Measurements from ENCODE around the gene OR4D2. TPM values are rescaled to one million over a fixed set of nuclear protein-coding genes. Genes with fewer than 3 reads are reported as not detected.
A peak's percentile ranks its signal among the peaks of the same experiment; 100 is the strongest.

OR4D2 gene
- polyA plus RNA-seq, 1 experiment, result not detected

DNA sequence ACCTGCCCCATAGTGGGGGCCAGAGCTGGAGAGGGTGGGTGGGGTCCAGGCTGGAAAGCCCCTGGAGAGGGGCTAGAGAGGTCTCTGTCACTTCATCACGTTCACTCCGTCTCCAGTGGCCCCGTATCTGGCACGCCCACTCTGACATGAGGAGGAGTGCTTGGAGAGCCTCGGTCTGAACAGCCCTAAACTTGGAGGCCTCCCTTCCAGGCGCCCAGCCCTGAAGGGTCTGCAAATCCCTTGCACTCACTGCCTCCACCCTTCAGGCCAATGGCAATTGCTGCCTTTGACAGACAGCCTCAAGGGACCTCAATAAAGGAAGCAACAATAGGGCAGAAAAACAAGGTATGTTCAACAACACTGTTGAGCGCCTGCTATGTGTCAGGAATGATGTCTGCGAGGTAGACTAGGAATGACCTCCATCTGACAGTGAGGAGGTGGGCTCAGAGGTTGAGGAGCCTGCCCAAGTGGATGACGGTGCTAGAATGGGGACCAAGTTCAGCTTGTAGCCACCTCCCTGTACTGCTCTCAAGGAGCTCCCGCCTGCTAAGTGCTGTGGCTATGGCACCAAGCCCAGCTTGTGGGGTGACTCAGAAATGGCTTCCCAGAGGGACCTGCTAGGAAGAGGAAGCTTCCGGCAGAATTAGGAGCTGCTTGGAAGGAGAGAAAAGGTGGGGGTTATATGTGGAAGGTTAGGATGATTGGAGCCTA lies 22.8 kb downstream of the OR4D2 start:
- ChIA-PET CTCF (no interaction called here), POLR2A (interaction anchor here (0.5 kb wide), 1 partner anchor 1228 kb away, joined by 3 read pairs; no protein-coding TSS in a partner anchor)

DNA sequence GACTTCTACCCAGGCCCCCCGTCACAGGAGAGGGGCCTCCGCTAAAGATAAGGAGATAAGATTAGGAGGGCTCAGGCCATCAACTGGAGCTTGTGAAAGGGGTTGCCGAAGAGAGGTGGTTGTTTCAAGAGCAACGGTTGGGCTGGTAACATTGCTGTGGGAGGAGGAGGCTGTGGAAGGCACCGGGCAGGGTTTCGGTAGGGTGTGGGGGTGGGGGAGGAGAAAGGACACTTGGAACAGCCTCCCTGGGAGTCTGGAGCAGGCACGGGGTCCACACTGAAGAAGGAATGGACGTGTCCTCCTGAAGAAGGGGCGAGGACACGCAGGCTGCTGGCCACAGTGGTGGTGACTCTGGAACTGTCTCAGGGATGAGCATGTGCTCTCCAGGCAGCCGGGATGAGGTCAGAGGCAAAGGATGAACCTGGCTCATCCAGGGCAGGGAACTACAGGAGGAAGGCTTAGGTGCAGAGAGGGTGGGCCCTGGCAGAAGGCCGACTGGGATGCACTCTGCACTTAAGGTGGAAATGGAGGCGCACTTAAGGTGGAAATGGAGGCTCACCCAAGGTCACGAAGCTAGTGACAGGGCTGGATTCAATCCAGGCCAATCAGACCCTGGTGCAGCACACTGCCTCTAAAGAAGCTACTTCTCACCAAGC lies 24.6 kb downstream of the OR4D2 start:
- DNase-seq (ENCODE audit: low read depth, low spot score), result no peak
- Histone ChIP-seq H3K9me3 (ENCODE audit: control insufficient read depth, insufficient read depth, low read length) (no peaks in the 10 kb centered on the region; the same call in 1 of the 2 replicates), H3K4me3 (ENCODE audit: low read depth, low read length) (no peak overlapping the region), H3K27me3 (ENCODE audit: control insufficient read depth, insufficient read depth, low read length) (peaks cover 5% of the 10 kb centered on the region), H3K27ac (ENCODE audit: low read depth, low read length) (no peak overlapping the region)
- ChIA-PET POLR2A (no interaction called here), CTCF (interaction anchor here (1.6 kb wide), 1 partner anchor 9 kb away, joined by 7 read pairs; no protein-coding TSS in a partner anchor)
- TF ChIP-seq, protein P1, sequence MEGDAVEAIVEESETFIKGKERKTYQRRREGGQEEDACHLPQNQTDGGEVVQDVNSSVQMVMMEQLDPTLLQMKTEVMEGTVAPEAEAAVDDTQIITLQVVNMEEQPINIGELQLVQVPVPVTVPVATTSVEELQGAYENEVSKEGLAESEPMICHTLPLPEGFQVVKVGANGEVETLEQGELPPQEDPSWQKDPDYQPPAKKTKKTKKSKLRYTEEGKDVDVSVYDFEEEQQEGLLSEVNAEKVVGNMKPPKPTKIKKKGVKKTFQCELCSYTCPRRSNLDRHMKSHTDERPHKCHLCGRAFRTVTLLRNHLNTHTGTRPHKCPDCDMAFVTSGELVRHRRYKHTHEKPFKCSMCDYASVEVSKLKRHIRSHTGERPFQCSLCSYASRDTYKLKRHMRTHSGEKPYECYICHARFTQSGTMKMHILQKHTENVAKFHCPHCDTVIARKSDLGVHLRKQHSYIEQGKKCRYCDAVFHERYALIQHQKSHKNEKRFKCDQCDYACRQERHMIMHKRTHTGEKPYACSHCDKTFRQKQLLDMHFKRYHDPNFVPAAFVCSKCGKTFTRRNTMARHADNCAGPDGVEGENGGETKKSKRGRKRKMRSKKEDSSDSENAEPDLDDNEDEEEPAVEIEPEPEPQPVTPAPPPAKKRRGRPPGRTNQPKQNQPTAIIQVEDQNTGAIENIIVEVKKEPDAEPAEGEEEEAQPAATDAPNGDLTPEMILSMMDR (IDR thresholded peaks at IDR 0.05; ENCODE audit: low read depth, low read length), result no peak

More for the DNA sequence above, 22.8 kb downstream of the OR4D2 start:
- no peaks in the 10 kb centered on the region; the same call in 1 of the 2 replicates for H3K9me3 ChIP-seq (ENCODE audit: control insufficient read depth, insufficient read depth, low read length)
- no peak overlapping the region for H3K4me3 ChIP-seq (ENCODE audit: low read depth, low read length)
- DNase-seq (ENCODE audit: low read depth, low spot score), result peak; percentile 23
- peaks cover 5% of the 10 kb centered on the region for H3K27me3 ChIP-seq (ENCODE audit: control insufficient read depth, insufficient read depth, low read length)
- TF ChIP-seq, protein P1 (IDR thresholded peaks at IDR 0.05; ENCODE audit: low read depth, low read length), result no peak
- H3K27ac ChIP-seq (ENCODE audit: low read depth, low read length), result no peak overlapping the region

DNA sequence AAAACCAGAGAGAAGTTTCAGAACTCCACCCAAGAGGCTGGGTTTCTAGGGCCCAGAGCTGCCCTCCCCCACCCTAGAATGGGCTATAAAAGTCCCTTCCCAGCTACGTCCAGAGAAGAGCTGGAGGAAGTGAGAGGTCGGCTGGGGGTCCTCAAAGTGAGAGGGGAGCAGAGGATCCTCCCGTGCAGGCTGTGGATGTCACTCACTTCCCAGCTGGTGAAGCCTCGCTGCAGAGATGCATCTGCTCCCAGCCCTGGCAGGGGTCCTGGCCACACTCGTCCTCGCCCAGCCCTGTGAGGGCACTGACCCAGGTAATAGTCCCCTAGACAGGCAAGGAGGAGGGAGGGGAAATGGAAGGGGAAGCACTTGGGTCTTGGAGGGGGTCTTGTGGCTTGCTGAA lies 25.8 kb downstream of the OR4D2 start, which contains the start of gene EPX:
Gene EPX, plus strand, starts transcription at position 115 of the 400 bp plus-strand sequence. Its CDS starts 121 bp downstream, at position 236.
- H3K9me3 ChIP-seq (ENCODE audit: control insufficient read depth, insufficient read depth, low read length), result no peaks in the 10 kb centered on the region; the same call in 1 of the 2 replicates
- ChIA-PET POLR2A (no interaction called here), CTCF (no interaction called here)
- H3K4me3 ChIP-seq (ENCODE audit: low read depth, low read length), result no peak within 1 kb of the TSS
- peaks cover 3% of the 10 kb centered on the region for H3K27me3 ChIP-seq (ENCODE audit: control insufficient read depth, insufficient read depth, low read length)
- TF ChIP-seq, protein P1 (IDR thresholded peaks at IDR 0.05; ENCODE audit: low read depth, low read length), result no peak
- H3K27ac ChIP-seq (ENCODE audit: low read depth, low read length), result no peak within 1 kb of the TSS
- DNase-seq (ENCODE audit: low read depth, low spot score), result no peak

DNA sequence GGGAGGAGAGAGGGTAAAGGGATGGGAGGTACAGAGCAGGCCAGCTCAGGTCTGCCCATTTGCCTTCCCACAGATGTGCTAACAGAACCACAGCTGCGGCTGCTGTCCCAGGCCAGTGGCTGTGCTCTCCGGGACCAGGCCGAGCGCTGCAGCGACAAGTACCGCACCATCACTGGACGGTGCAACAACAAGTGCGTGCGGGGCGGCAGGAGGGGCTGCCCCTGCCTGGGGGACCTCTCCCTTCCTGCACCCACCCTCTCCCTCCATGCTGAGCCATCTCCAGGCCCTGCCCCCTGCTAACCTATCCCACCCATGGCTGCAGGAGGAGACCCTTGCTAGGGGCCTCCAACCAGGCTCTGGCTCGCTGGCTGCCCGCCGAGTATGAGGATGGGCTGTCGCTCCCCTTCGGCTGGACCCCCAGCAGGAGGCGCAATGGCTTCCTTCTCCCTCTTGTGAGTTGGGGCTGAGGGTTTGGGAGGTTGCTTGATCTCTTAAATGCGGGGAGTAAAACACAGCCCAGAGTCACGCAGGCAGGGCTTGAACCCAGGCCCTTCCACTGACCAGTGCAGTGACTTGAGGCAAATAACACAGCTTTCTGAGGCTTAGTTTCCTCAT lies 27.0 kb downstream of the OR4D2 start:
- no peak overlapping the region for H3K4me3 ChIP-seq (ENCODE audit: low read depth, low read length)
- ChIA-PET POLR2A (no interaction called here), CTCF (no interaction called here)
- no peak for DNase-seq (ENCODE audit: low read depth, low spot score)
- no peaks in the 10 kb centered on the region; the same call in 1 of the 2 replicates for H3K9me3 ChIP-seq (ENCODE audit: control insufficient read depth, insufficient read depth, low read length)
- TF ChIP-seq, protein P1 (IDR thresholded peaks at IDR 0.05; ENCODE audit: low read depth, low read length), result no peak
- H3K27ac ChIP-seq (ENCODE audit: low read depth, low read length), result no peak overlapping the region
- peaks cover 3% of the 10 kb centered on the region for H3K27me3 ChIP-seq (ENCODE audit: control insufficient read depth, insufficient read depth, low read length)
